ENCODE measurements around the gene NELL1.

The NELL1 gene

DNA sequence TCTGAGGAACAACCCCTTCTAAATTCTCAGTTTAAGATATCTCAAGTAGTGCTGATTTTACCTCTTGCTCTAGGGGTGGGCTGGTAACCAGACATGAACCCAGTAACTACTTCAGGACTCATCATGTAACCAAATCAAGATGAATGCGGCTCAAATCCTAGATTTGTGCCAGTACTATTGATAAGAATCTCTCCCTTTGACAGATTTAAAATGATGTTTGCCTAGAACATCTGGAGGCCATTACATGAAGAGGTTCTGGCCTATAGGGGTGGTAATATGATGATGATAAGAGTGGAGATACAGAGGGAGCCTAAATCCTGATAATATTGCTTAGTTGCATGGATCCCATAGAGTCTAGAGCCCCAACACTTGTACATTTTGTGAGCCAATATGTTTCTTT lies 850.9 kb downstream of the NELL1 start:
- TF ChIP-seq FOXP2 (optimal IDR thresholded peaks at IDR 0.05; ENCODE audit: borderline replicate concordance, extremely low read depth, extremely low read length, insufficient read depth) (no peak), SIN3A (IDR thresholded peaks at IDR 0.05; ENCODE audit: borderline replicate concordance, insufficient read depth, low read length) (no peak), TAF1 (IDR thresholded peaks at IDR 0.05; ENCODE audit: borderline replicate concordance, insufficient read depth, low read length) (no peak), POLR2AphosphoS5 (IDR thresholded peaks at IDR 0.05; ENCODE audit: low read depth, low read length) (no peak)
- TF ChIP-seq, protein P1, sequence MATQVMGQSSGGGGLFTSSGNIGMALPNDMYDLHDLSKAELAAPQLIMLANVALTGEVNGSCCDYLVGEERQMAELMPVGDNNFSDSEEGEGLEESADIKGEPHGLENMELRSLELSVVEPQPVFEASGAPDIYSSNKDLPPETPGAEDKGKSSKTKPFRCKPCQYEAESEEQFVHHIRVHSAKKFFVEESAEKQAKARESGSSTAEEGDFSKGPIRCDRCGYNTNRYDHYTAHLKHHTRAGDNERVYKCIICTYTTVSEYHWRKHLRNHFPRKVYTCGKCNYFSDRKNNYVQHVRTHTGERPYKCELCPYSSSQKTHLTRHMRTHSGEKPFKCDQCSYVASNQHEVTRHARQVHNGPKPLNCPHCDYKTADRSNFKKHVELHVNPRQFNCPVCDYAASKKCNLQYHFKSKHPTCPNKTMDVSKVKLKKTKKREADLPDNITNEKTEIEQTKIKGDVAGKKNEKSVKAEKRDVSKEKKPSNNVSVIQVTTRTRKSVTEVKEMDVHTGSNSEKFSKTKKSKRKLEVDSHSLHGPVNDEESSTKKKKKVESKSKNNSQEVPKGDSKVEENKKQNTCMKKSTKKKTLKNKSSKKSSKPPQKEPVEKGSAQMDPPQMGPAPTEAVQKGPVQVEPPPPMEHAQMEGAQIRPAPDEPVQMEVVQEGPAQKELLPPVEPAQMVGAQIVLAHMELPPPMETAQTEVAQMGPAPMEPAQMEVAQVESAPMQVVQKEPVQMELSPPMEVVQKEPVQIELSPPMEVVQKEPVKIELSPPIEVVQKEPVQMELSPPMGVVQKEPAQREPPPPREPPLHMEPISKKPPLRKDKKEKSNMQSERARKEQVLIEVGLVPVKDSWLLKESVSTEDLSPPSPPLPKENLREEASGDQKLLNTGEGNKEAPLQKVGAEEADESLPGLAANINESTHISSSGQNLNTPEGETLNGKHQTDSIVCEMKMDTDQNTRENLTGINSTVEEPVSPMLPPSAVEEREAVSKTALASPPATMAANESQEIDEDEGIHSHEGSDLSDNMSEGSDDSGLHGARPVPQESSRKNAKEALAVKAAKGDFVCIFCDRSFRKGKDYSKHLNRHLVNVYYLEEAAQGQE (IDR thresholded peaks at IDR 0.05; ENCODE audit: insufficient read depth in 1 of 2, low read depth in 2 of 2, low read length in 2 of 2): no peak

DNA sequence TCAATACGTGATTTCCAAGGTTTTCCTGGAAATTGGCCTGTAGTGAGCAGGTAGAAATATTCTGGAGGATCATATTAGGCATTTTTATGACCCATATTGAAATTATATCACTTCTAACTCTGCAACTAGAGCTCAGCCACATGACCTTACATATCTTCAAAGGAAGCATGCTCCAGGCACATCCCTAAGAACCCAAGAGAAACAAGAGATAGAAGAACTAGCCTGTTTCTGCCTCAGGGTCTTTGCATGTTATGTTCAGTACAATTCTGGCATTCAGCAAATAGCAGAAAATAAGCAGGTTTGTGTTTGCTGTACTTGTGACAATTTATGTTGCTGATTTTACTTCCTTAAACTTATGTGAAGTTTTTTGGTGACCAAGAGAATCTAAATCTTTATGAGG lies 859.8 kb downstream of the NELL1 start:
- TF ChIP-seq, protein P1 (IDR thresholded peaks at IDR 0.05; ENCODE audit: insufficient read depth in 1 of 2, low read depth in 2 of 2, low read length in 2 of 2): no peak
- TF ChIP-seq SIN3A (IDR thresholded peaks at IDR 0.05; ENCODE audit: borderline replicate concordance, insufficient read depth, low read length): no peak
- no peak for TF ChIP-seq POLR2AphosphoS5 (IDR thresholded peaks at IDR 0.05; ENCODE audit: low read depth, low read length)
- no peak for TF ChIP-seq TAF1 (IDR thresholded peaks at IDR 0.05; ENCODE audit: borderline replicate concordance, insufficient read depth, low read length)
- TF ChIP-seq FOXP2 (optimal IDR thresholded peaks at IDR 0.05; ENCODE audit: borderline replicate concordance, extremely low read depth, extremely low read length, insufficient read depth): no peak

DNA sequence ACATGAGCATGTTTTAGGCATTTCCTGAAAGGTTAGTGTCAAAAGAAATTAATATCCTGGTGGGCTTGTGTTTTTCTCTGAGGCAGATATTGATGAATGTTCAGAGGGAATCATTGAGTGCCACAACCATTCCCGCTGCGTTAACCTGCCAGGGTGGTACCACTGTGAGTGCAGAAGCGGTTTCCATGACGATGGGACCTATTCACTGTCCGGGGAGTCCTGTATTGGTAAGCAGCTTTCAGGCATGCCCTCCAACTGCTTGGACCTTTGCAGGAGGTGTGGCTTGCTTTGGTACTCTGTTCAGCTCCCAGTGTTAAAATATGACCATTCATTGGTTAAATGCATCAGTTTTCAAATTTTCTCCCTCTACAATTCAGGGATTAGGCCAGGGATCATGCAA lies 864.9 kb downstream of the NELL1 start:
- TF ChIP-seq POLR2AphosphoS5 (IDR thresholded peaks at IDR 0.05; ENCODE audit: low read depth, low read length) (no peak), SIN3A (IDR thresholded peaks at IDR 0.05; ENCODE audit: borderline replicate concordance, insufficient read depth, low read length) (no peak)

- TF ChIP-seq SIN3A (IDR thresholded peaks at IDR 0.05; ENCODE audit: borderline replicate concordance, insufficient read depth, low read length) (no peak), FOXP2 (optimal IDR thresholded peaks at IDR 0.05; ENCODE audit: borderline replicate concordance, extremely low read depth, extremely low read length, insufficient read depth) (no peak), TAF1 (IDR thresholded peaks at IDR 0.05; ENCODE audit: borderline replicate concordance, insufficient read depth, low read length) (no peak), POLR2AphosphoS5 (IDR thresholded peaks at IDR 0.05; ENCODE audit: low read depth, low read length) (no peak)
- TF ChIP-seq, protein P1 (IDR thresholded peaks at IDR 0.05; ENCODE audit: insufficient read depth in 1 of 2, low read depth in 2 of 2, low read length in 2 of 2): no peak
Measured at GRCh38 chr11:21537980-21538379, 868.6 kb downstream of the NELL1 start.

- TF ChIP-seq, protein P1 (IDR thresholded peaks at IDR 0.05; ENCODE audit: insufficient read depth in 1 of 2, low read depth in 2 of 2, low read length in 2 of 2): no peak
- TF ChIP-seq FOXP2 (optimal IDR thresholded peaks at IDR 0.05; ENCODE audit: borderline replicate concordance, extremely low read depth, extremely low read length, insufficient read depth) (no peak), SIN3A (IDR thresholded peaks at IDR 0.05; ENCODE audit: borderline replicate concordance, insufficient read depth, low read length) (no peak), POLR2AphosphoS5 (IDR thresholded peaks at IDR 0.05; ENCODE audit: low read depth, low read length) (no peak), TAF1 (IDR thresholded peaks at IDR 0.05; ENCODE audit: borderline replicate concordance, insufficient read depth, low read length) (no peak)
Measured at GRCh38 chr11:21541187-21541751, 871.9 kb downstream of the NELL1 start.
